T-helper 2 cell treated with Interferon-gamma antibody and Interleukin-4, amounts not matched to agents 5 μg/mL and 100 μg/mL, for 36 hours (primary cell): ENCODE measurements around the gene SLTM.

Experiments
- DNase-seq: peaks from one replicate; pipeline ENCODE4 v3.0.0; 2021; ENCODE audit warnings: low spot score
- H3K27ac Mint-ChIP-seq: one replicate; pipeline ENCODE4 v1.8.0; 2021; ENCODE audit warnings: mild to moderate bottlenecking, mixed read lengths
- H3K27me3 Mint-ChIP-seq: one replicate; pipeline ENCODE4 v1.8.0; 2021; ENCODE audit warnings: low read depth, mixed read lengths
- H3K36me3 Mint-ChIP-seq: one replicate; pipeline ENCODE4 v1.8.0; 2021; ENCODE audit warnings: low read depth, mixed read lengths
- H3K4me1 Mint-ChIP-seq: one replicate; pipeline ENCODE4 v1.8.0; 2021; ENCODE audit warnings: low read depth, mixed read lengths
- H3K4me3 Mint-ChIP-seq: one replicate; pipeline ENCODE4 v1.8.0; 2022; ENCODE audit warnings: mild to moderate bottlenecking, moderate library complexity, mixed read lengths
- H3K9me3 Mint-ChIP-seq: one replicate; pipeline ENCODE4 v1.8.0; 2021; ENCODE audit warnings: mixed read lengths

The SLTM gene

DNA sequence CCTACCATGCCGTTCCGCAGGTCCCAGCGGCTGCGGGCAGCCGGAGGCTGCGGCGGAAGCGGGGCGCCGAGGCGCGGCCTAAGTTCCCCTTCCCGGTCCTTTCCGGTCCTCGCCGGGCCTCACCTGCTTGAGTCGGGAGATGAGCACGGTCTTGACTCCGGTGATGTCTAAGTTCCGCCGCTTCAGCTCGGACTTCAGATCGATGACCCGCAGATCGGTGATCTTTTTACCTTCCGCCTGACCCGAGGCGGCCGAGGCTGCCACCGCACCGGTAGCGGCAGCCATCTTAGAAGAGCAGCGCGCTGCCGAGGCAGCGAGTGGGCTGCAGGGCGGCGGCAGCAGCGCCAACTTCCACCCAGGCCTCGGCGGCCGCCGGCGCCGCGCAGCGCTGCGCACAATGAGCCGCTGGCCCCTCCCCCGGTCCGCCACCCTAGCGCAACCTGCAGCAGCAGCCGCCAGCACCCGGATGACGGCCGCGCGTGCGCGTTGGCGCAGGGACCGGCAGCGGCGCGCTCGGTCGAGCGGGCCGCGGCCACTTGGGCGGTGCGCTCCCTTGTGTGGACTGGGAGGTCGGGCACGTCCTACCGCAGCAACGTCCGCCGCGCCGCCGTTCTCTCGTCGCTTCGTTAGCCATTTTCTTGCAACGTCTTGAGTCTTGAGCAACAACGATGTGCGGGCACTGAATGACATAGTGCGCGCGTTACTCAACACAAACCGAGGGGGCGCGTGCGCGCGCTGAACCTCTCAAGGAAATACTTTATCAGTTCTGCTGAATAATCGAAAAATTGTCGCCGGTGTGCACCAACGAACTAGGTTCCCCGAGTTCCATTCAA lies at the start of gene SLTM:
TSS of gene SLTM (minus strand) at position 399 of the 833 bp plus-strand sequence. CDS start at position 285, 114 bp downstream.
- peaks cover 18% of the 10 kb centered on the region for H3K36me3 Mint-ChIP-seq
- no peaks in the 10 kb centered on the region for H3K9me3 Mint-ChIP-seq
- peak; percentile 92 for DNase-seq
- peak within 1 kb of the TSS; percentile 100 for H3K27ac Mint-ChIP-seq
- H3K4me3 Mint-ChIP-seq = peak within 1 kb of the TSS; percentile 96
- H3K4me1 Mint-ChIP-seq = peaks cover 23% of the 10 kb centered on the region
- no peaks in the 10 kb centered on the region for H3K27me3 Mint-ChIP-seq

DNA sequence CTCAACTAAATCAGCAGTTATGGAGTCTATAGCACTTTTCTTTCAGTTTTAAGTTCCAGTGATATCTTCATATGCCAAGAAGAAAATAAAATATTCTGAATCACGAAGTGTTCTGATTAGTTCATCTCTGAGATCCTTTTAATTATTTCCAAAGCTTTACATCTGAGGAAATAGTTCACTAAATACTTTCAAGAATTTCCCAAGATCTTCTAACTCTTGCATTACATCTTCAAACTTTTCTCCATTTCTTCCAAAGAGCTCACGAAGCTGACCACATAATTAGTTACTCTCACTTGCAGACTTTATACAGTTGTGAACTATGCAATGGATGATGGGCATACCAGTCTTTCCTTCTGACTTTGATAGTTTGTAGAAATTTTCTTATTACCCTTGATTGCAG lies 49.8 kb upstream of the SLTM start:
- peaks cover 2% of the 10 kb centered on the region for H3K36me3 Mint-ChIP-seq
- peaks cover 9% of the 10 kb centered on the region for H3K27me3 Mint-ChIP-seq
- H3K9me3 Mint-ChIP-seq = no peaks in the 10 kb centered on the region
- DNase-seq = no peak
- peaks cover 32% of the 10 kb centered on the region for H3K4me1 Mint-ChIP-seq
- H3K4me3 Mint-ChIP-seq = no peak overlapping the region
- no peak overlapping the region for H3K27ac Mint-ChIP-seq

DNA sequence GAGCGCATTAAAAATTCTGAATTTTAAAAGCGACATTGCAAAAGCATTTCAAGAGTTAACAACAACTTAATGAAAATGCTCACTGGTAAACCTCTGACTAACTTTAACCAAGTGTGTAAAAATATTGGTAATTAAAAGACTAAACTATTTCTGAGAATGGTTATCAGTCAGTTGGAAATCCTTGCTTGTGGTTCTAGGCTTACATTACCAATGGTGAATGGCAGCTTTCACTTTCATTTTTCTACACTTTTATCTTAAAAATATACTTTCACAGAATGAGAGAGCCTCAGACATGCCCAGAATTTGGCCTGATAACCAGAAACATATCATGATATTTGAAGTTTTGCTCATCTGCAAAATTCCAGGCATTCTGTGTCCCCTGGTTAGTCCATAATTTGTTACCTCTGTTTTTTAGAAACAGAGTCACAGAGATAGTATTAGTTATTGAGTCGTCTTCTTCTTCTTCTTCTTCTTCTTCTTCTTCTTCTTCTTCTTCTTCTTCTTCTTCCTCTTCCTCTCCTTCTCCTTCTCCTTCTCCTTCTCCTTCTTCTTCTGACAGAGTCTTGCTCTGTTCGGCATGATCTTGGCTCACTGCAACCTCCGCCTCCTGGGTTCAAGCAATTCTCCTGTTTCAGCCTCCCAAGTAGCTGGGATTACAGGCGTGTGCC lies 48.5 kb upstream of the SLTM start:
- Mint-ChIP-seq H3K36me3 (no peaks in the 10 kb centered on the region), H3K27me3 (peaks cover 9% of the 10 kb centered on the region), H3K4me1 (peaks cover 32% of the 10 kb centered on the region), H3K27ac (peak overlapping the region; percentile 83), H3K4me3 (peak overlapping the region; percentile 57), H3K9me3 (no peaks in the 10 kb centered on the region)
- DNase-seq = no peak

DNA sequence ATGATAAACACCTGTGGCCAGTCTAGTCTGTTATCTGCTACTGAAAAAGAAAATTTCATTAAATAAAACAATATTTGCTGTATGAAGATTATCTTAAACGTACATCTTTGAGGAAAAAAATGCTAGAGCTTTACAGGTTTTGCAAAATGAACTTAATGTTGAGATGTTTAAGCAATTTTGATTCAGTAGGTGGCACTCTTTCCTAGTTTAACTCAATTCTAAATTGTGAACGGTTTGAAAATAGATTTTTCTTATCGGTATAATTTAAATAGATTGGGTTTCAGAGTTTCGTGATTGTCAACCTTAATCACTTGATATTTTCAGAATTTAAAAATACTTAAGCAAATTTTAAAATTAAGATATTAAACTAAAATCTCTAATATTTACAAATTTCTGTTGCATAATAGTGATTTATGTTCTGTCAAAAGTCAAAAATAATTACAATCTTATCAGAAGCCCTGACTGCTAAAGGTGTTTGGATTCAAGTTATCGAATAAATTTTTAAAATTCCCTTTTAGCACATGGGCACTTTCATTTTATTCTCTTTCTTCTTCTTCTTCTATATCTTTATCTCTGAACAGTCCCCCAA lies 47.0 kb upstream of the SLTM start:
- no peak for DNase-seq
- peak overlapping the region; percentile 37 for H3K4me3 Mint-ChIP-seq
- no peaks in the 10 kb centered on the region for H3K36me3 Mint-ChIP-seq
- H3K9me3 Mint-ChIP-seq = no peaks in the 10 kb centered on the region
- H3K4me1 Mint-ChIP-seq = peaks cover 37% of the 10 kb centered on the region
- peak overlapping the region; percentile 15 for H3K27ac Mint-ChIP-seq
- peaks cover 9% of the 10 kb centered on the region for H3K27me3 Mint-ChIP-seq

DNA sequence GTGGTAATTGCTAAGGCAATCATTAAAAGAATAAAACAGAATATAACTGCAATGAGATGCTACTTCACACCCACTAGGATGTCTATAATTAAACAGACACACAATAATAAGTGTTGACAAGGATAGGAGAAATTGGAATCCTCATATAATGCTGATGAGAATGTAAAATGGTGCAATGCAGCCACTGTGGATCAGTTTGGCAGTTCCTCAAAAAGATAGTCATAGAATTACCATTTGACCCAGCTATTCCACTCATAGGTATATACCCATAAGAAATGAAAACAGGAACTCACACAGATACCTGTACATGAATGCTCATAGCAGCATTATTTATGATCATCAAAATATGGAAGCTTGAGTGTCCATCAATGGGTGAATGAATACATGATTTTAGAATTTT lies 44.4 kb upstream of the SLTM start:
- no peak for DNase-seq
- Mint-ChIP-seq H3K4me3 (no peak overlapping the region), H3K4me1 (peaks cover 42% of the 10 kb centered on the region), H3K9me3 (no peaks in the 10 kb centered on the region), H3K27ac (no peak overlapping the region), H3K27me3 (peaks cover 11% of the 10 kb centered on the region), H3K36me3 (no peaks in the 10 kb centered on the region)

DNA sequence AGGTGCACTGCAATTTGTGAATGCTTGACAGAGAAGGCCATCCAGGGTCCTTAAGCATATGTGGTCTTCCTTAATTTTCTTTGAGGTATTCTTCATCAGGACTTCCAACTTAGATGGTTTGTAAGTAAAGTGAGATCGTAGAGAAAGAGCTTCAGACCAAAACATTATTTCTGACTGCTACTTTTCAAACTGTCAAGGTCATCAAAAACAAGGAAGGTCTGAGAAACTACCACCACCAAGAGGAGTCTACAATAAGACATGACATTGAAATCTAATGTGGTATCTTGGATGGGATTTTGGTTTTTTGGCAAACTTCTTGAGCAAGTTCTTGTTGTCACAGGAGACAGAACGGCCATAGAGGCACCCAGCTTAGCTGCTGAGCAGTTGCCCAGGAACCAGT lies 34.0 kb upstream of the SLTM start:
- H3K27ac Mint-ChIP-seq = no peak overlapping the region
- H3K9me3 Mint-ChIP-seq = no peaks in the 10 kb centered on the region
- no peaks in the 10 kb centered on the region for H3K4me1 Mint-ChIP-seq
- DNase-seq = no peak
- peaks cover 6% of the 10 kb centered on the region for H3K27me3 Mint-ChIP-seq
- H3K4me3 Mint-ChIP-seq = no peak overlapping the region
- no peaks in the 10 kb centered on the region for H3K36me3 Mint-ChIP-seq

DNA sequence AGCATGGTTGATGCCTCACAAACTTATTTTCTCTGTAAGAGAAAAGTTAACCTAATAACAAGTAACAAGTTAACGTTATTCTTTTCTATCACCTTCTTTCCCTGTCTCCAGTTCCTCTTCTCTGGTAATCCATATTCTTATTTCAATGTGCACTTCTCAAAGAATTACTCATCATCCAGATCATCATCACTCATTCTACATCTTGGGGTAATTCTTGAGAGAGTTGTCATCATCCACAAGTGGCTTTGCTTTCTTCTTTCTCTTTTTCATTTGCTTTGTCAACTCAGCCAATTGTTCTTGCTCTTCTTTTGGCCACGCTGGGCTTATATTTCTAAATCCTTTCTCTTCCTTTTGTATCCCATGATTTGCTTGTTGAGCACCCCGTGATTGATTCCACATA lies 33.2 kb upstream of the SLTM start:
- Mint-ChIP-seq H3K4me3 (no peak overlapping the region), H3K36me3 (no peaks in the 10 kb centered on the region), H3K4me1 (no peaks in the 10 kb centered on the region), H3K27ac (no peak overlapping the region), H3K27me3 (peaks cover 4% of the 10 kb centered on the region), H3K9me3 (no peaks in the 10 kb centered on the region)
- no peak for DNase-seq

DNA sequence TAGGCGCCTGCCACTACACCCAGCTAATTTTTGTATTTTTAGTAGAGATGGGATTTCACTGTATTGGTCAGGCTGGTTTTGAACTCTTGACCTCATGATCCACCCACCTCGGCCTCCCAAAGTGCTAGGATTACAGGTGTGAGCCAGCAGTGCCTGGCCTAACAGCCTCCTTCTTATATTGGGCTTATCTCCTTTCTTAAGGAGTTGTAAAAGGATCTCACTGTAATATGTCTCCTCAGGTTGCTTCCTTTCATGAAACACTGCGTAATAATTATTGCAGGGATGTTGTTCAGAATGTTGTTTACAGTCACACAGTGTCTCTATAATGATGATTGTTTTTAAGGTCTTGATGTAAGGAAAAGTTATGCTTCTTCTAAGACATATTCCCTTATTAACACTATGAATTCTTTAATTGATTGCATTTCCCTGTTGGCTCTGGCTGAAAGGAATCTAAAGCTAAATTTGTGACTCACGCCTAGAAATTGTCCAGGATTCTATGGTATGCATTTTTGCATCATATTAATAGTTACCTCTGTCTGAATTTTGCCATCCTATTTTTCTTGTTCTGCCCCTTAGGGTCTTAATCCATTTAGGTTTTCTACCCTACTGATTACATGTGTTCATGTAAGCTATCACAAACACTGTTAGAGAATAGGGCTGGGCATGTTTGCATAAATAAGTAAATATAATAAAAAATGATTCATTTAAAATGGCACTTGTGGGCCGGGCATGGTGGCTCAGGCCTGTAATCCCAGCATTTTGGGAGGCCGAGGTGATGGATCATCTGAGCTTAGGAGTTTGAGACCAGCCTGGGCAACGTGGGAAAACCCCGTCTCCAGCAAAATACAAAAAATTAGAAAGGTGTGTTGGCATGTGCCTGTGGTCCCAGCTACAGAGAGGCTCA lies 29.4 kb upstream of the SLTM start:
- H3K27ac Mint-ChIP-seq = no peak overlapping the region
- no peaks in the 10 kb centered on the region for H3K9me3 Mint-ChIP-seq
- H3K4me1 Mint-ChIP-seq = no peaks in the 10 kb centered on the region
- no peak overlapping the region for H3K4me3 Mint-ChIP-seq
- DNase-seq = no peak
- no peaks in the 10 kb centered on the region for H3K36me3 Mint-ChIP-seq
- H3K27me3 Mint-ChIP-seq = peaks cover 6% of the 10 kb centered on the region

DNA sequence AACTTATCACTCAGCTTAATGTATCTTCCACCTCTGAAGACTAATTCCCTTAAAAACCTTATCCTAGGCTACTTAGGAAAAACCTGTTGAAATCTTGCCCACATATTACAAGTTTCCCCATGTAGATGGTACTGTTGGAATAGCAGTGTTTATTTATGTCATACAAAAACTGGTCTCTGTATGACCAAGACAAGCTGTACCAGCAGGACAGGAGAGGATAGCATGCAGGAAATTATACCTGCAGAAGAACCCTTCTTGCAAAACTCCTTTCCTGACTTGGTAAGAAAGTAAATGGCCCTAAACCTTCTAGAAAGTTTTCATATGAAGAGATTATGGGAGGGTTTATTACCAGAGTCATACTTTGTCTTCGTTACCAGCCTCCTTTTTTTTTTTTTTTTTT lies 28.7 kb upstream of the SLTM start:
- H3K27me3 Mint-ChIP-seq = peaks cover 6% of the 10 kb centered on the region
- no peaks in the 10 kb centered on the region for H3K9me3 Mint-ChIP-seq
- no peaks in the 10 kb centered on the region for H3K36me3 Mint-ChIP-seq
- no peak overlapping the region for H3K27ac Mint-ChIP-seq
- DNase-seq = no peak
- peaks cover 2% of the 10 kb centered on the region for H3K4me1 Mint-ChIP-seq
- H3K4me3 Mint-ChIP-seq = no peak overlapping the region

DNA sequence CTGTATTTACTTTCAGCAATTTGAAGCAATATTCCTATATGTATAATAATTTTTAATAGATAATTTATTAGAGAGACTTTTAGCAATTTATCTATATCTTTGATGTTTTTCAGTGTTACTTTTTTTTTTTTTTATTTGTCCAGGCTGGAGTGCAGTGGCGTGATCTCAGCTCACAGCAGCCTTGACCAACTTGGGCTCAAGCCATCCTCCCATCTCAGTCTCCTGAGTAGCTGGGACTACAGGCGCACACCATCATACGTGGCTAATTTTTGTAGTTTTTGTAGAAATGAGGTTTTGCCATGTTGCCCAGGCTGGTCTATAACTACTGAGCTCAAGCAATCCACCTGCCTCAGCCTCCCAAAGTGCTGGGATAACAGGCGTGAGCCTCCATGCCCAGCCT lies 25.3 kb upstream of the SLTM start:
- peaks cover 2% of the 10 kb centered on the region for H3K27me3 Mint-ChIP-seq
- H3K4me1 Mint-ChIP-seq = peaks cover 2% of the 10 kb centered on the region
- H3K27ac Mint-ChIP-seq = no peak overlapping the region
- no peak overlapping the region for H3K4me3 Mint-ChIP-seq
- no peak for DNase-seq
- H3K9me3 Mint-ChIP-seq = no peaks in the 10 kb centered on the region
- no peaks in the 10 kb centered on the region for H3K36me3 Mint-ChIP-seq

DNA sequence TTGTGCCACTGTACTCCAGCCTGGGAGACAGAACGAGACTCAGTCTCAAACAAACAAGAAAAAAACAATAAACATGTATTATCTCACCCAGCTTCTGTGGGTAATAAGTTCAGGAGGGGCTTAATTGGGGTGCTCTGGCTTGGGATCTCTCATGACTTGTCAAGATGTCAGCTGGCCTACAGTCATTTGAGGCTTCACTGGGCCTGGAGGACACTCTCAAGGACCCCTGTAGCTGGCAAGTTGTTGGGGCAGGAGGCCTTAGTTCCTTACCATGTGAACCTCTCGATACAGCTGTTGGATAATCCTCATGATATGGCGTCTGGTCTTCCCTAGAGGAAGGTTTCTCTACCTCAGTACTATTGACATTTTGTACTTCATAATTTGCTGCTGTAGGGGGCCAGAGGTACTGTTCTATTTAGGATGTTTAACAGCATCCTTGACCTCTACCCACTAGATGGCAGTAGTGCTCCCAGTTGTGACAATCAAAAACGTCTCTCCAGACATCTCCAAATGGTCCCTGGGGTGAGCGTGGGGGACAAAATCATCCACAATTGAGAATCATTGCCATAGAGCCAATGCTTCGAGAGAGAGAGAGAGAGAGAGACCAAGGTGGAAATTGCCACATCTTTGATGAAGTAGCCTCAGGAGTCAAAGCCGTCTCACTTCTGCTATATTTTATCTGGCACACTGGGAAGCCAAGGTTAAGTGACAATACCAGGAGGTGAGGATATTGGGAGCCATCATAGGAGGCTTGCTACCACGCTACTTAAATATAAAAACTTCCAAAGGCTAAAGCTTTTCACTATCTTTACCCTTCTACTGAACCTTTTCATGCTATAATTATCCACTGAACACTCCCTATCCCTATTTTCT lies 23.9 kb upstream of the SLTM start:
- no peaks in the 10 kb centered on the region for H3K36me3 Mint-ChIP-seq
- H3K27ac Mint-ChIP-seq = no peak overlapping the region
- H3K9me3 Mint-ChIP-seq = no peaks in the 10 kb centered on the region
- DNase-seq = peak; percentile 35
- H3K4me1 Mint-ChIP-seq = peaks cover 11% of the 10 kb centered on the region
- H3K4me3 Mint-ChIP-seq = no peak overlapping the region
- peaks cover 2% of the 10 kb centered on the region for H3K27me3 Mint-ChIP-seq

DNA sequence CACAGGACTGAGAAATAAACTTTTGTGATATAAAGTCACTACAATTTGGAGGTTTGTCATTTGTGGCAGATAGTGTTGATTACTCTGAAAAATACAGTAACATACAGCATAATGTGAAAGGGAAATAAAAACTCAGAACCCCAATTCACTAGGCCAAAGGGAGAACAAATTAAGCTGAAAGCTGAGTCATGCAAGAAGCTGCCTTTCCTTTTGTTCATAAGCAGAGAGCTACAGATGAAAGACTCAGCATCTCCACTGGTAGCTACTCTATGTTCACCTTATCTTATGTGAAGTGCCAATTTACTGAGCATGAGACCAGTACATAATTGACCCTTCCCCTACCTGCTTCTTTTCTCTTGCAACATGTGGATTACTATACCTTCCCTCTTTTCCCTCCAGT lies 19.3 kb upstream of the SLTM start:
- Mint-ChIP-seq H3K27me3 (peaks cover 5% of the 10 kb centered on the region), H3K36me3 (no peaks in the 10 kb centered on the region), H3K4me3 (peak overlapping the region; percentile 33), H3K9me3 (no peaks in the 10 kb centered on the region), H3K4me1 (peaks cover 11% of the 10 kb centered on the region), H3K27ac (peak overlapping the region; percentile 19)
- no peak for DNase-seq
